Placental pericyte (primary cell): ENCODE measurements around the gene YEATS4. TPM values are rescaled to one million over a fixed set of nuclear protein-coding genes. Genes with fewer than 3 reads are reported as not detected.

Experiments
- small RNA-seq: library from RNA; depleted of rRNA; stranded (forward); fragments of <200 nt; gene quantifications from one replicate; pipeline ENCODE3, GENCODE V24; 2012; ENCODE audit warnings: low replicate concordance
- total RNA-seq: library from RNA; depleted of rRNA; stranded (reverse); fragments of >200 nt; gene quantifications from 2 replicates; pipeline ENCODE4 v1.2.3, GENCODE V29; 2012

The YEATS4 gene
- 15.5 and 21.9 TPM in 2 replicates for total RNA-seq

DNA sequence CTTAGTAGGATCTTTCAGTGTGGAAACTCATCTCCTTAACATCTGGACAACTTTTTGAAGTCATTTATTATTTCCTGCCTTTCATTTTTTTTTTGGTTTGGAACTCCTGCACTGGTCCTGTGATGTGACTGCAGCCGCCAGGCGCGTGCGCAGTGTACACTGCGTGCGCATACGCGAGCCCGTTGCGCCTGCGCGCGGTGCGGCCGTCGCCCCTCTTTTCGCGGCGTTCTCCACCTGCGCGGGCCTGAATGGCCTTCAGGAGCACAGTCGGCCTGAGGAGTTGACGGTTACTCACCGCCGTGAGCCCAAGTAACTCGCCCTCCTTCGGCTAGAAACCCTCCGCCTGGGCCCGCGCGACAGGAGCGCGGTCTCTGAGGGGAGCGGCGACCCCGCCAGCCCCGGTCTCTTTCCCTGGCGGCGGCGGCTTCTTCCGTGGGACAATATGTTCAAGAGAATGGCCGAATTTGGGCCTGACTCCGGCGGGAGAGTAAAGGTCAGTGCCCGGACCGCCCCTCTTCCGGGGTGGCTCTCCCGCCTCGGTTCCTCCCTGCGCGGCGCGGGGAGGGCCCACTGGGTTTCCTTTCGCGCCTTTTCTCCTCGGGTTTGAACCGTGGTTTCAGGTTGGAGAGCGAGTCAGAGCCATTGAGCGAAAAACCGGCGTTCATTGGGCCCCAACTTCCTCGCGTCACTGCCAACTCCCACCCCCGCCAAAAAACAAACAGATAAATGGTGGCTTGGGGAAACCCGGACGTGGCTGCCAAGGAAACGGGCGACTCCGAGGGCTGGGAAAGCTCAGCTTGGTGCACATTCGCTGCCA is at the start of gene YEATS4:
Gene YEATS4, plus strand, starts transcription at position 213 of the 817 bp plus-strand sequence. Its CDS starts 230 bp downstream, at position 443.

DNA sequence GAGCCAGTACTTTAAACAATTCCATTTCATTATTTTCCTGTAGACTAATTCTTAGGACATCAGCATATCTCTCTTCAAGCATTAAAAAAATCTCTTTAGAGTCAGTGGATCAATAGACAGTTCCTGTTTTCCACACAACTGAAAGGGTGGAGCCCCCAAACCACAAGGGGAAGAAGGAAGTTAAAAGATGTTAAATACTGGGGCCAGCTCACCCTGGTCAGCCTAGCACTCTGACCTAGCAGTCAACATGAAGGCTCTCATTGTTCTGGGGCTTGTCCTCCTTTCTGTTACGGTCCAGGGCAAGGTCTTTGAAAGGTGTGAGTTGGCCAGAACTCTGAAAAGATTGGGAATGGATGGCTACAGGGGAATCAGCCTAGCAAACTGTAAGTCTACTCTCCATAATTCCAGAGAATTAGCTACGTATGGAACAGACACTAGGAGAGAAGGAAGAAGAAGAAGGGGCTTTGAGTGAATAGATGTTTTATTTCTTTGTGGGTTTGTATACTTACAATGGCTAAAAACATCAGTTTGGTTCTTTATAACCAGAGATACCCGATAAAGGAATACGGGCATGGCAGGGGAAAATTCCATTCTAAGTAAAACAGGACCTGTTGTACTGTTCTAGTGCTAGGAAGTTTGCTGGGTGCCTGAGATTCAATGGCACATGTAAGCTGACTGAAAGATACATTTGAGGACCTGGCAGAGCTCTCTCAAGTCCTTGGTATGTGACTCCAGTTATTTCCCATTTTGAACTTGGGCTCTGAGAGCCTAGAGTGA is 11.2 kb upstream of the YEATS4 start, which contains the start of gene LYZ:
Gene LYZ, plus strand, starts transcription at position 220 of the 777 bp plus-strand sequence. Its CDS starts 28 bp downstream, at position 248.

Small RNAs within 50 kb of the gene (small RNA-seq; reads per million reads assigned to genes)
- not detected for gene RN7SL804P

Other genes with a start within 250 kb of the YEATS4 start
- gene CPSF6, start 120.2 kb upstream of the YEATS4 start, total RNA-seq, result 13.6 and 34.8 TPM in 2 replicates
- gene LYZ, start 11.4 kb upstream of the YEATS4 start, total RNA-seq, result under 0.01 and 1.0 TPM in 2 replicates
- 37.0 and 47.1 TPM in 2 replicates for gene FRS2, start 110.6 kb downstream of the YEATS4 start, total RNA-seq
- 209 and 390 TPM in 2 replicates for gene CCT2, start 225.7 kb downstream of the YEATS4 start, total RNA-seq